GM18951 (cell line): ENCODE data around the gene USP2.

Source experiments
- POLR2A ChIP-seq: IDR thresholded peaks from 4 replicates; pipeline ENCODE4 v1.6.1; 2011; ENCODE audit warnings: mild to moderate bottlenecking; ENCODE audit not compliant: insufficient read length, insufficient read depth; ENCODE audit errors: extremely low read depth
- in situ Hi-C: fragments of 300-500 bp; cut with MboI; formaldehyde crosslinking; loops from one replicate; pipeline ENCODE4 v1.12.0; 2022; ENCODE audit warnings: low sequenced_read_pairs, mixed read lengths, inconsistent platforms; ENCODE audit not compliant: unreplicated experiment

Gene USP2

GRCh38 chr11:119370486-119371046 is 10.9 kb downstream of the USP2 start:
- no peak for TF ChIP-seq POLR2A
- in situ Hi-C loops = no loop called here

GRCh38 chr11:119369132-119369925 is 12.2 kb downstream of the USP2 start:
- TF ChIP-seq POLR2A = no peak
- in situ Hi-C loops = no loop called here

GRCh38 chr11:119368121-119369034 is 13.1 kb downstream of the USP2 start:
- TF ChIP-seq POLR2A = no peak
- in situ Hi-C loops = no loop called here

GRCh38 chr11:119367661-119368120 is 13.8 kb downstream of the USP2 start:
- in situ Hi-C loops = no loop called here

GRCh38 chr11:119366690-119367620 is 14.5 kb downstream of the USP2 start:
- in situ Hi-C loops = no loop called here
- TF ChIP-seq POLR2A = no peak

More at GRCh38 chr11:119367661-119368120, 13.8 kb downstream of the USP2 start:
- no peak for TF ChIP-seq POLR2A

GRCh38 chr11:119365071-119365591 is 16.4 kb downstream of the USP2 start:
- no peak for TF ChIP-seq POLR2A

GRCh38 chr11:119363851-119364590 is 17.5 kb downstream of the USP2 start:
- TF ChIP-seq POLR2A = no peak
- in situ Hi-C loops = no loop called here

More at GRCh38 chr11:119365071-119365591, 16.4 kb downstream of the USP2 start:
- in situ Hi-C loops = no loop called here

- no peak for TF ChIP-seq POLR2A
- in situ Hi-C loops = no loop called here
These were observed 18.2 kb downstream of the USP2 start for GRCh38 chr11:119363081-119363850.

- TF ChIP-seq POLR2A = no peak
- in situ Hi-C loops = no loop called here
These were observed 18.8 kb downstream of the USP2 start for GRCh38 chr11:119362741-119363080.

- TF ChIP-seq POLR2A = no peak
- in situ Hi-C loops = no loop called here
These were observed 19.4 kb downstream of the USP2 start for GRCh38 chr11:119361941-119362725.
